Heart right ventricle (tissue), 16 donors: ENCODE data around the gene UBAP1. TPM values are rescaled to one million over a fixed set of nuclear protein-coding genes. Genes with fewer than 3 reads are reported as not detected.
"Not testable (repeated sequence)": the region's sequence is repeated elsewhere in the genome, so short reads cannot be mapped to it uniquely, and the experiment has no call there.

Experiments used
- ATAC-seq, 8 donors: fragments of 200-7000 bp; cut with Tn5 transposase; one replicate each; pipeline ENCODE4 v1.9.1; 2020; ENCODE audit warnings: mild to moderate bottlenecking in 8 of 8, moderate library complexity in 8 of 8, moderate number of reproducible peaks in 1 of 8
- DNase-seq, 2 donors: peaks; one replicate each; pipeline ENCODE4 v3.0.0-alpha.2; 2020
- H3K27ac ChIP-seq, 10 donors: fragments of 200-600 bp; sonication (generic) in 2 of 10; one replicate each; pipeline versions ENCODE4 v1.5.0 to v1.8.0; 2020 to 2022; ENCODE audit warnings: mild to moderate bottlenecking in 3 of 10
- H3K27me3 ChIP-seq, 7 donors: fragments of 200-600 bp; one replicate each; pipeline ENCODE4 v1.8.0; 2021 to 2022; ENCODE audit warnings: mild to moderate bottlenecking in 2 of 7
- H3K36me3 ChIP-seq, 9 donors: fragments of 200-600 bp; sonication (generic) in 1 of 9; one replicate each; pipeline versions ENCODE4 v1.5.0 to v1.8.0; 2020 to 2022; ENCODE audit warnings: mild to moderate bottlenecking in 2 of 9
- H3K4me1 ChIP-seq, 9 donors: fragments of 200-600 bp; sonication (generic) in 1 of 9; one replicate each; pipeline versions ENCODE4 v1.5.0 to v1.8.0; 2020 to 2022; ENCODE audit warnings: mild to moderate bottlenecking in 4 of 9
- H3K4me3 ChIP-seq, 10 donors: fragments of 200-600 bp; sonication (generic) in 2 of 10; one replicate each; pipeline versions ENCODE4 v1.5.0 to v1.8.0; 2020 to 2022; ENCODE audit warnings: mild to moderate bottlenecking in 7 of 10, moderate library complexity in 2 of 10
- H3K9me3 ChIP-seq, 11 donors: fragments of 200-600 bp in 10 of 11; sonication (generic) in 2 of 11; one replicate each; pipeline versions ENCODE4 v1.5.0 to v1.8.0; 2013 to 2022; ENCODE audit warnings: mild to moderate bottlenecking in 2 of 11, control low read depth in 1 of 11, moderate library complexity in 1 of 11
- WGBS, 2 donors: extraction: QIAGEN DNeasy Blood & Tissue Kit; methylation state at CpG; one replicate each; pipeline ENCODE4 v1.1.7; 2013; ENCODE audit warnings: inconsistent platforms in 1 of 2; 5-methylcytosine and 5-hydroxymethylcytosine counted together
- intact Hi-C, 10 donors: fragments of 100-400 bp; cut with DNase I; formaldehyde crosslinking; loops; one replicate each; pipeline versions ENCODE4 v1.11.1 to v1.14.2; 2022
- polyA plus RNA-seq, 2 donors: library from polyadenylated mRNA; stranded (reverse); fragments of 200-250 nt; gene quantifications; one replicate each; pipeline ENCODE4 v1.2.3, GENCODE V29; 2013
- total RNA-seq, 10 donors: library from RNA; stranded (reverse); fragmentation: NEBNext Ultra II Directional in 3 of 10; extraction: Animal tissue kit (Norgen Biotek cat#: 25700) in 3 of 10; gene quantifications; one replicate each; pipeline versions ENCODE4 v1.2.1 to v1.2.4, GENCODE V29; 2021 to 2023
- TF ChIP-seq, protein P1 (sequence below), 9 donors: fragments of 200-600 bp; sonication (generic) in 2 of 9; IDR thresholded peaks; one replicate each; pipeline versions ENCODE4 v1.5.0 to v1.8.0; 2021 to 2022; ENCODE audit warnings: antibody characterized with exemption in 9 of 9, mild to moderate bottlenecking in 5 of 9, moderate library complexity in 1 of 9
- donor health status: Arrhythmogenic right ventricular cardiomyopathy.
- donor health status: ischemic (EF 13 %, LVEDD 7.1; RV severe dilation, severe dysfunction).
- donor health status: healthy with polysubstance abuse.
- donor health status: DM: no; HTN: yes; CAD: no.
- donor health status: DM: no; HTN: no; CAD: no.
- donor health status: ischemic (EF 25% LVEDD 6.9; RV normal size, moderate dysfunction).
- donor health status: ischemic (EF 25% LVEDD 5.7; RV mildly dilated, moderate dysfunction).
- donor health status: healthy.
- donor health status: DM: yes; HTN: yes; CAD: no.
- donor health status: Ischemic cardiomyopathy.
- donor health status: ischemic (EF 35%, LVEDD 5.7; RV mildly dilated, moderate dysfunction).
- donor health status: nonischemic (EF 11% LVEDD 7.7; RV severe dilation, severe dysfunction).
- donor health status: DM: yes; HTN: yes; CAD: no.
- donor health status: PGD.
- donor health status: ischemic (EF 29% LVEDD 5.4; RV normal size, mild dysfunction).
- donor health status: nonischemic (EF 23%, LVEDD 6.1; RV moderate dilation, normal function).

UBAP1 gene
- total and polyA plus RNA-seq, 12 donors: 18.4 to 54.2 (median 42.9) TPM

GRCh38 chr9:34218446-34218845 lies 39.6 kb downstream of the UBAP1 start:
- peaks cover 0 to 15% (median 0%) of the 10 kb centered on the region in 9 donors for H3K36me3 ChIP-seq
- intact Hi-C loops: no loop called here
- DNase-seq (no peak), ATAC-seq (no peak)
- TF ChIP-seq, protein P1, sequence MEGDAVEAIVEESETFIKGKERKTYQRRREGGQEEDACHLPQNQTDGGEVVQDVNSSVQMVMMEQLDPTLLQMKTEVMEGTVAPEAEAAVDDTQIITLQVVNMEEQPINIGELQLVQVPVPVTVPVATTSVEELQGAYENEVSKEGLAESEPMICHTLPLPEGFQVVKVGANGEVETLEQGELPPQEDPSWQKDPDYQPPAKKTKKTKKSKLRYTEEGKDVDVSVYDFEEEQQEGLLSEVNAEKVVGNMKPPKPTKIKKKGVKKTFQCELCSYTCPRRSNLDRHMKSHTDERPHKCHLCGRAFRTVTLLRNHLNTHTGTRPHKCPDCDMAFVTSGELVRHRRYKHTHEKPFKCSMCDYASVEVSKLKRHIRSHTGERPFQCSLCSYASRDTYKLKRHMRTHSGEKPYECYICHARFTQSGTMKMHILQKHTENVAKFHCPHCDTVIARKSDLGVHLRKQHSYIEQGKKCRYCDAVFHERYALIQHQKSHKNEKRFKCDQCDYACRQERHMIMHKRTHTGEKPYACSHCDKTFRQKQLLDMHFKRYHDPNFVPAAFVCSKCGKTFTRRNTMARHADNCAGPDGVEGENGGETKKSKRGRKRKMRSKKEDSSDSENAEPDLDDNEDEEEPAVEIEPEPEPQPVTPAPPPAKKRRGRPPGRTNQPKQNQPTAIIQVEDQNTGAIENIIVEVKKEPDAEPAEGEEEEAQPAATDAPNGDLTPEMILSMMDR (IDR thresholded peaks at IDR 0.05): no peak
- H3K27ac ChIP-seq: no peak overlapping the region
- H3K4me3 ChIP-seq: no peak overlapping the region
- no peaks in the 10 kb centered on the region for H3K9me3 ChIP-seq
- H3K27me3 ChIP-seq: no peaks in the 10 kb centered on the region
- H3K4me1 ChIP-seq: peaks cover 0 to 27% (median 8%) of the 10 kb centered on the region in 9 donors
- WGBS, 2 donors: 79 to 85% methylated on average over 5 of the region's 5 CpGs

DNA sequence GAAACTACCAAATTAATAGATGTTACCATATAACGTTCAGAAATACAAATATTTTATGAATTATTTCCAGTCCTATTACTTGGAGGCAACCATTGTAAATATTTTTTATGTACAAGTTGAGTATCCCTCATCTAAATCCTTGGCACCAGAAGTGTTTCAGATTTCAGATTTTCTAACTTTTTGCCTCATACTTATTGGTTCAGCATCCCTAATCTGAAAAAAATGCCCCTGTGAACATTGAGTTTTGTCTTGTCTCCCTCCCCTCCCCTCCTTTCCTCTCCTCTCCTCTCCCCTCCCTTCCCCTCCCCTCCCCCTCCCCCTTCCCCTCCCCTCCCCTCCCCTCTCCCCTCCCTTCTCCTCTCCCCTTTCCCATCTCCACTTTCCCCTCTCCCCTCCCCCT lies 40.6 kb downstream of the UBAP1 start:
- DNase-seq (no peak), ATAC-seq (no peak)
- intact Hi-C loops: no loop called here
- WGBS, 2 donors: 91 to 93% methylated on average over 1 of the region's 1 CpG
- peaks cover 0 to 27% (median 8%) of the 10 kb centered on the region in 9 donors for H3K4me1 ChIP-seq
- TF ChIP-seq, protein P1 (IDR thresholded peaks at IDR 0.05): no peak
- H3K27ac ChIP-seq: no peak overlapping the region
- H3K36me3 ChIP-seq: peaks cover 0 to 21% (median 0%) of the 10 kb centered on the region in 9 donors
- no peaks in the 10 kb centered on the region for H3K27me3 ChIP-seq
- no peaks in the 10 kb centered on the region for H3K9me3 ChIP-seq
- no peak overlapping the region for H3K4me3 ChIP-seq

GRCh38 chr9:34220218-34220617 lies 41.4 kb downstream of the UBAP1 start:
- intact Hi-C loops: no loop called here
- TF ChIP-seq, protein P1 (IDR thresholded peaks at IDR 0.05): no peak
- no peak overlapping the region for H3K4me3 ChIP-seq
- ATAC-seq: no peak
- H3K27me3 ChIP-seq: no peaks in the 10 kb centered on the region
- 91 to 99% methylated on average over 8 of the region's 8 CpGs for WGBS, 2 donors
- peaks cover 0 to 21% (median 0%) of the 10 kb centered on the region in 9 donors for H3K36me3 ChIP-seq
- no peak for DNase-seq
- H3K9me3 ChIP-seq: no peaks in the 10 kb centered on the region
- H3K4me1 ChIP-seq: peaks cover 0 to 29% (median 8%) of the 10 kb centered on the region in 9 donors
- no peak overlapping the region for H3K27ac ChIP-seq

DNA sequence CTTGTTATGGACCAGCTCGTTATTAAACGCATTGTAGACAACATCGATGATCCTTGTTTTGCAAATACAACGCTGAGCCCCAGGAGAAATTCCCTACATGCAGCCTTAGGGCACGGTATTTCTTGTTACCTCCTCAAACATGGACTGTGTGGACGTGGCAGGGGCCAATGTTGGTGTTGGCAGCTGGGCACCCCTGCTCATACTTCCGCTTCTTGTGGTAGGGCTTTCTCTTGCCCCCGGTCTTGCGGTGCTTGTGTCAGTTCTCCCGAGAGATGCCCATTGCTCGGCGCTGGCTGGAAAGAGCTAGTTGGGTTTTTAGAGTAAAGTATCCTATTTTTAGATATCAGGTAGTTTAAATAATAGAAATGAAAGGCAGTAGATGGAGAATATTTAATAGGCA lies 45.5 kb downstream of the UBAP1 start:
- no peak overlapping the region for H3K4me3 ChIP-seq
- H3K27me3 ChIP-seq: no peaks in the 10 kb centered on the region
- H3K4me1 ChIP-seq: peaks cover 0 to 21% (median 8%) of the 10 kb centered on the region in 9 donors
- 90 to 96% methylated on average over 12 of the region's 12 CpGs for WGBS, 2 donors
- ATAC-seq: no peak
- peaks cover 0 to 21% (median 0%) of the 10 kb centered on the region in 9 donors for H3K36me3 ChIP-seq
- intact Hi-C loops: no loop called here
- no peaks in the 10 kb centered on the region for H3K9me3 ChIP-seq
- no peak overlapping the region for H3K27ac ChIP-seq
- TF ChIP-seq, protein P1 (IDR thresholded peaks at IDR 0.05): no peak
- DNase-seq: no peak

GRCh38 chr9:34226144-34226760 lies 47.4 kb downstream of the UBAP1 start:
- intact Hi-C loops, H3K9me3 ChIP-seq, H3K27me3 ChIP-seq, H3K4me3 ChIP-seq, ATAC-seq, H3K27ac ChIP-seq, DNase-seq: not testable (repeated sequence)
- H3K36me3 ChIP-seq: peaks cover 0 to 18% (median 0%) of the 10 kb centered on the region in 9 donors
- H3K4me1 ChIP-seq: peaks cover 0 to 21% (median 8%) of the 10 kb centered on the region in 9 donors
- WGBS, 2 donors: 92 to 96% methylated on average over 9 of the region's 9 CpGs
